ENCODE results near the gene HSD17B1.
"Not testable (repeated sequence)": the region's sequence is repeated elsewhere in the genome, so short reads cannot be mapped to it uniquely, and the experiment has no call there.

The HSD17B1 gene

GRCh38 chr17:42552736-42553135 is at the start of gene HSD17B1:
Gene HSD17B1, plus strand, starts transcription at chr17:42552923. Its CDS starts 11 bp downstream, at chr17:42552934.
- H2AFZ ChIP-seq (ENCODE audit: low read depth, low read length): not testable (repeated sequence)

GRCh38 chr17:42502926-42503325 is 49.8 kb upstream of the HSD17B1 start:
- Histone ChIP-seq H3K9ac (ENCODE audit: low read length) (no peak overlapping the region), H3K27me3 (ENCODE audit: low read depth, low read length) (no peaks in the 10 kb centered on the region), H3K79me2 (ENCODE audit: low read length) (no peaks in the 10 kb centered on the region), H4K20me1 (ENCODE audit: insufficient read depth, low read length) (no peaks in the 10 kb centered on the region), H3K4me1 (ENCODE audit: low read length) (no peaks in the 10 kb centered on the region), H3K4me3 (ENCODE audit: low read length) (no peak overlapping the region), H3K36me3 (replicated peaks; ENCODE audit: low read depth, low read length) (peaks cover 33% of the 10 kb centered on the region), H3K27ac (ENCODE audit: low read length) (no peak overlapping the region), H2AFZ (ENCODE audit: low read depth, low read length) (no peak overlapping the region), H3K4me2 (ENCODE audit: low read length) (no peak overlapping the region), H3K9me3 (ENCODE audit: insufficient read depth, low read length) (no peaks in the 10 kb centered on the region)
- TF ChIP-seq EZH2phosphoT487 (IDR thresholded peaks at IDR 0.05; ENCODE audit: low read depth): no peak
- no peak for TF ChIP-seq CTCF (IDR thresholded peaks at IDR 0.05; ENCODE audit: low read depth, low read length)

More at GRCh38 chr17:42552736-42553135, at the start of gene HSD17B1:
- not testable (repeated sequence) for H3K36me3 ChIP-seq (replicated peaks; ENCODE audit: low read depth, low read length); H3K9ac ChIP-seq (ENCODE audit: low read length); H4K20me1 ChIP-seq (ENCODE audit: insufficient read depth, low read length); H3K27me3 ChIP-seq (ENCODE audit: low read depth, low read length); H3K9me3 ChIP-seq (ENCODE audit: insufficient read depth, low read length); H3K27ac ChIP-seq (ENCODE audit: low read length); H3K79me2 ChIP-seq (ENCODE audit: low read length)
- H3K4me3 ChIP-seq (ENCODE audit: low read length): peak within 1 kb of the TSS; percentile 92
- peak within 1 kb of the TSS; percentile 97 for H3K4me2 ChIP-seq (ENCODE audit: low read length)
- H3K4me1 ChIP-seq (ENCODE audit: low read length): peaks cover 11% of the 10 kb centered on the region

- no peaks in the 10 kb centered on the region for H4K20me1 ChIP-seq (ENCODE audit: insufficient read depth, low read length)
- no peak overlapping the region for H3K4me2 ChIP-seq (ENCODE audit: low read length)
- H3K4me1 ChIP-seq (ENCODE audit: low read length): peaks cover 7% of the 10 kb centered on the region
- no peak overlapping the region for H3K4me3 ChIP-seq (ENCODE audit: low read length)
- H2AFZ ChIP-seq (ENCODE audit: low read depth, low read length): no peak overlapping the region
- no peak overlapping the region for H3K9ac ChIP-seq (ENCODE audit: low read length)
- H3K36me3 ChIP-seq (replicated peaks; ENCODE audit: low read depth, low read length): peaks cover 38% of the 10 kb centered on the region
- no peak for TF ChIP-seq EZH2phosphoT487 (IDR thresholded peaks at IDR 0.05; ENCODE audit: low read depth)
- no peak for TF ChIP-seq CTCF (IDR thresholded peaks at IDR 0.05; ENCODE audit: low read depth, low read length)
- no peaks in the 10 kb centered on the region for H3K27me3 ChIP-seq (ENCODE audit: low read depth, low read length)
- H3K9me3 ChIP-seq (ENCODE audit: insufficient read depth, low read length): no peaks in the 10 kb centered on the region
- H3K27ac ChIP-seq (ENCODE audit: low read length): no peak overlapping the region
- H3K79me2 ChIP-seq (ENCODE audit: low read length): no peaks in the 10 kb centered on the region
These were observed 45.1 kb upstream of the HSD17B1 start for GRCh38 chr17:42507671-42508070.

GRCh38 chr17:42508426-42509165 is 44.1 kb upstream of the HSD17B1 start:
- no peaks in the 10 kb centered on the region for H4K20me1 ChIP-seq (ENCODE audit: insufficient read depth, low read length)
- H3K9me3 ChIP-seq (ENCODE audit: insufficient read depth, low read length): no peaks in the 10 kb centered on the region
- H3K36me3 ChIP-seq (replicated peaks; ENCODE audit: low read depth, low read length): peaks cover 33% of the 10 kb centered on the region
- H2AFZ ChIP-seq (ENCODE audit: low read depth, low read length): no peak overlapping the region
- H3K27me3 ChIP-seq (ENCODE audit: low read depth, low read length): no peaks in the 10 kb centered on the region
- no peak overlapping the region for H3K4me3 ChIP-seq (ENCODE audit: low read length)
- H3K4me2 ChIP-seq (ENCODE audit: low read length): no peak overlapping the region
- TF ChIP-seq EZH2phosphoT487 (IDR thresholded peaks at IDR 0.05; ENCODE audit: low read depth) (no peak), CTCF (IDR thresholded peaks at IDR 0.05; ENCODE audit: low read depth, low read length) (no peak)
- peaks cover 12% of the 10 kb centered on the region for H3K4me1 ChIP-seq (ENCODE audit: low read length)
- no peak overlapping the region for H3K9ac ChIP-seq (ENCODE audit: low read length)
- no peak overlapping the region for H3K27ac ChIP-seq (ENCODE audit: low read length)
- no peaks in the 10 kb centered on the region for H3K79me2 ChIP-seq (ENCODE audit: low read length)
